HG03064 (cell line): ENCODE measurements around the gene MYO5B.
A peak's percentile ranks its signal among the peaks of the same experiment; 100 is the strongest.
"Not testable (repeated sequence)": the region's sequence is repeated elsewhere in the genome, so short reads cannot be mapped to it uniquely, and the experiment has no call there.

Experiments used
- ATAC-seq: cut with Tn5 transposase; IDR thresholded peaks from one replicate; pipeline ENCODE4 v1.9.1; 2021; ENCODE audit warnings: low read depth; ENCODE audit not compliant: unreplicated experiment

Gene MYO5B

GRCh38 chr18:49845629-49846360, 349.2 kb downstream of the MYO5B start:
- ATAC-seq = no peak

DNA sequence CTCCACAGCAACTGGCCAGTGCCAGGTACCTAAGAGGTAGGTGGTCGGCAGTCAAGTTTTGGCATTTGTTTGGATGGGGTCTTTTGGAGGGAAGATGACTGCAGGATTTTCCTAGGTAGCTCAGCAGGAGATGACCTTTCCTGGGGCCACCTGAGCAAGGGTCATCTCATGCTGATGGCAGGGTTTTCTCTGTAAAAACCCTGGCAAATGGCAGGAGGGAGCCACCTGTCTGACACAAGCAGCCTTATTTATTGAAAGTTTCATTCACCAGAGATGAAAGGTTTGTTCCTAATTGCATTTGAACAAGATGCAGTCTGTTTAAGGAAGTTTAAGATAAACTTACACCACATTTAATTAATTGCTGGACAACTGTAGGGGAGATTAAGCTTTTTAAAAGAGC, 350.0 kb downstream of the MYO5B start:
- no peak for ATAC-seq

DNA sequence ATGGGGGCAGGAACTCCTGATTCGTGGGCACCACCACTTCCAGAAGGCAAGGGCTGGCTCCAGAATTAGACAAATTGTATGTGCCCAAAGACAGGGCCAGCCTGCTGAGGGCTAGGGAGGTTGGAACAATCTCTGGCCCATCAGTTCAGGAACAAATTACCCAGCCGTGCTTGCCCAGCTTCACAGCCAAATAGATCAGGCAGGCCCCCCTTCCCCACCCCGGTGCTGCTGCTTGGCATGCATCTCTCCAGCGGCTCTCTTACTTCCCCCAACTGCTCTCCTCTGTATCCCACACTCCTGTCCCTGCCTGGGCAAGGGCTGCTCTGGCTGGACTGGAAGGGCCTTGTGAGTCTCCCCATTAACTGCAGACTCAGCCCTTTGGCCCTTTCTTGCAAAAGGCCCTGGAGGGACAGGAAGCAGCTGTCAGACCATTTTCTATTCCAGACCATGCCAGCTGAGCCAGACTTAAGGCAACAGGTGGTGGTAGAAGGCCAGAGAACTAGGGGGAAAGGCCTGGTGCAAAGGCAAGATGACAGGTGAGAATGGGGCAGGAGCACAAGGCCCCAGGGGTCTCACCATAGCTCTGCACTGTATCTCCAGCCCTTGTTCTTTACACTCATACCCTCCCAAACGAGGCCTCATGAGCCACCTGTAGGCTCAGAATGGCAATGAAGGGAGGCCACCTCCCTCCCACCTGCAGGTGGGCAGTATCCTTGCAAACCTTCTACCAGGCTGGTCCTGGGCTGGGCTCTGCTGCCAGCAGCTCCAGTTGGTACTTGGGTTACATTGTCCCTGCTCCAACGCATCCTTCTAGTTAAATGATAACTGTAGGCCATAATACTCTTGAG, 350.9 kb downstream of the MYO5B start:
- ATAC-seq = no peak

GRCh38 chr18:49843131-49843530, 351.8 kb downstream of the MYO5B start:
- ATAC-seq = no peak

GRCh38 chr18:49842656-49843055, 352.3 kb downstream of the MYO5B start:
- ATAC-seq = no peak

- no peak for ATAC-seq
Observed at GRCh38 chr18:49841236-49842217, 353.4 kb downstream of the MYO5B start.

DNA sequence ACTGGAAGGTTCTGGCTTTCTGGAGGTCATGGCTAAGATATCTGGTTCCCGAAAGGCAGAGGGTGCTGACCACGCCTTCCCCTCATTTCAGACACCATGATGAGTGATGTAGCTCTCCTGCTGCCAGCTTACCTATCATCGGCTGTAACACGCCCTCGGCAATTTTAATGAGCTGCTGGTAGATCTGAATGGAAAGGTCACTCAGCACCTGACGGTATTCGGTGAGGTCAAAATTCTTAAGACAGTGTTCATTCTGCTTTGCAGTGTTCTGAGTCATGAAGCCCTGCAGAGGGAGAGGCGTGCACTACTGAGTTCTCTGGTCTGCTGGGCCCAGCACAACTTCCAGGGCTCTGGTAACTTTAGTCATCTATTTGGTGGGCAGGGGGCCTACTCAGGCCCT, 355.9 kb downstream of the MYO5B start:
- no peak for ATAC-seq

DNA sequence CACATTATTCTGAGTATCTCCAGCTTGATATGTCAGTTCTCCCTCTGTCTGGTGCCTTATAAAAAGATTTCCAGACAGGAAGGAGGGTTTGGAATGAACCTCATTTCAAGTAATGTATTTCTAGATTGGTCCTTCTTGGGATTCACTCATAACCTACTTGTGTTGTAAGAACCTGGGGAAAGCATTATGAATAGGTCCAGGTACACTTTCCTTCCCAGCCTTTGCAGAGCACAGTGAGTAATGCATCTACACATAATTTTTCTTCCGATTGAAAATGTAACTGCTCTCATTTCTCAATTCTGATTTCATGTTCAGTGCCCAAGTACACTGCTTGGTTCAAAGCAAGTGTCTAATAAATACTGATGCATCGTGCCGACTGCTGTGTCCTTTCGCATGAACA, 356.6 kb downstream of the MYO5B start:
- no peak for ATAC-seq

DNA sequence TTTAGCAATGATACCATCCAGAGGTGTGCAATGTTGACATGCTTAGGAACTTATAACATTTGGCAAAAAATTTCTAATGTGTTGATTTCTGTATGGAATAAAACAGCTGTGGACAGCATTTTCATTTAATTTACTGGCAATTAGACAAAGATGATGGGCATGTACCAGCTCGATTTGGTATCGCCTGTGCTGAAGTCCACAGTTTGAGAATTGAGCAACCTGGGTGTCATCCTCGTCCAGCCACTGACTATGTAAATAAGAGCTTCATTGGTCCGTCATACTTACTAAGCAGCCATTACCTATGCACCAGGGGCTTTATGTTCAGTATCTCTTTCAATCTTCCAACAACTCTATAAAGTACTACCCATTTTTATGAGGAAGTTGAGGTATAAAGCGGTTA, 357.1 kb downstream of the MYO5B start:
- no peak for ATAC-seq

- not testable (repeated sequence) for ATAC-seq
Observed at GRCh38 chr18:49837316-49837835, 357.6 kb downstream of the MYO5B start.

- no peak for ATAC-seq
Observed at GRCh38 chr18:49835405-49835804, 359.5 kb downstream of the MYO5B start.

DNA sequence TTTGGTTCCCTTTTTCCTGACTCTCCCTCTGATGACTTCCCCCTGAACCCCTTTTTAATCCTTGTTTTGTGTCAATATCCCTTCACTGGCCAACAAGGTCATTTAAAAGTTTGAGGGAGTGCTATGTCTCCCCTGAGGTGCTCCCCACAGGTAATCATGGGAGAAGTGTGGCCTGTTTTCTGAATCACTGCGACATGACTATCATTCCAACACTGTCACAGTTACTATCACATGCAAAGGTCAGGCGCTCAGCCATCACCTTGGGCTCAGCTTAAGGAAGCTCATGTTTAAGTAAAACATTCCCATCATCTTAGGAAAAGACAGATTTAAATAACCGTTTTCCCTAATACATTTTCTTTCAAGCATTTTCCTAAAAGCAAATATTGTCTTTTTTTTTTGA, 360.7 kb downstream of the MYO5B start:
- ATAC-seq = no peak

- no peak for ATAC-seq
Observed at GRCh38 chr18:49833814-49834213, 361.1 kb downstream of the MYO5B start.

DNA sequence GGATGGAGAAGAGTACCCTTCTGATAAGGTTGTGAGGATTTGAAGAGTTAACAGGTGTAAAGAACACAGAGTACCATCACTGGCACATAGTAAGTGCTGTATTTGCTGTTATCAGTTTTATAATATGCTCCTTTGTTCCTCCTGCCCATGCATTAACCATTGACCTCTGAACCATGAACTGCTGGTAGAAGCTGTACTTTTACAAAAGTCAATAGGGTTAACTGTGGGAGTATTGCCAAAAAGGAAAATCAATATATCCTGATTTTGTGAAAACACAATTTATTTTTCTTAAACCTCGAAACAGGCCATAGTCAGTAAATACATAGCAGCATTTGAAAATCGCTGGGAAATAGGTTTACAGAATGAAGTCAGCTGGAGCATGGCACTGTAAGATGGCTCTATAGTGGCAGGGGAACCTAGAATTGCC, 362.7 kb downstream of the MYO5B start:
- no peak for ATAC-seq

- no peak for ATAC-seq
Observed at GRCh38 chr18:49827996-49828395, 367.0 kb downstream of the MYO5B start.

DNA sequence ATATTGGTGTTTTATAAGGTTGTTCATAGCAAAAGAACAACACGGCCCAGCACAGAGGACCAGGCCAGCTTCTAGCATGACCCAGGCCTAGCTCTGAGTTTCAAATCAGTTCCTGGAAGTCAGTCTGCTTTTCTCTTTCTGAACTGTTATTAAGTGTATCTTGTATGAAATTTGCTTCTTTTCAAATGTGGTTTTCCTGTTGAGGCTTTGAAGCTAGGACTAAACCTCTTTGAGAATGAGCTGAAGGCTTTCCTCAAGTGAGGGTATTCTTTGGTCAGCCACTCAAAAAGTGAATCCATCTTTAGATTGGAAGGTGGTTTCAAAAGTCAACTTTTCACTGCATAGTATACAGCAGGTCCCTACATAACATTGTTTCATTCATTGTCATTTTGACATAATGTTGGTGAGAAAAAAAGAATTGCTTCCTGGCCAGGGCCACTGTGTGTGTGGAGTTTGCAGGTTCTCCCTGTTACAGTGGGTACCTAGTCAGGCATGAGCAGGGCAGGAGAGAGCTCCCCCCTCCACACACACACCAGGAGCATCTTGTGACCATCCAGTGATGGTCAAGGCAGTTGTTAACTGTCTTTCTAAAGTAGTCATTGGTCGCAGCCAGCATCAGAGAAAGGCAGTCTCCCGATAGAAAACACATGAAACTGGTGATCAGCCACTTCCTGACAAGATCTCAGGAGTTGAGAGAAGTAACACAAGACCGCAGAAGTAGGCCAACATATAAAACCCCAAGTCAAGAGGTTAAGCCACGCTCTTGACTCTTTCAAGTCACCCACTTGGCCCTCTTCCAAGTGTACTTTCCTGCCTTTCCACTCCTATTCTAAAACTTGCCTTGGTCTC, 374.9 kb downstream of the MYO5B start:
- ATAC-seq = peak; percentile 57

GRCh38 chr18:49819071-49819662, 375.8 kb downstream of the MYO5B start:
- no peak for ATAC-seq

DNA sequence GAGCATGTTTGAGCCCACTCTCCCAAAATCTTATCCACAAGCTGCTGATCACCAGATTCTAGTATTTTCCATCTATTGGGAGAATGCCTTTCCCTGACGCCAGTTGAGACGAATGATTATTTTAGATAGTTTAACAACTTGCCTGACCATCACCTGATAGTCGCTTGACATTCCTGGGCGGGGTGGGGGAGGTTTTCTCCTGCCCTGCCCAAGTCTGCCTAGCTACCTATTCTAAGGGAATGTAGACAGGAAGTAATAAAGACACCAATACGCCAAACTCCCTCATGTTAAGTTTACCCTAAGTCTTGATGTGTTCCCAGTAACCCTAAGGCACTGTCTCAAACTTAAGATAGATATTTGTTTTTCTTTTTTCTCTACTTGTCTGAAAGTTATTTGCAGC, 377.0 kb downstream of the MYO5B start:
- ATAC-seq = no peak

GRCh38 chr18:49815927-49816326, 379.0 kb downstream of the MYO5B start:
- no peak for ATAC-seq
